Body of pancreas (tissue), 4 donors: ENCODE data around the gene MXI1. TPM values are rescaled to one million over a fixed set of nuclear protein-coding genes. Genes with fewer than 3 reads are reported as not detected.

ENCODE experiments used
- ATAC-seq: fragments of 150-250 bp; one replicate; pipeline ENCODE4 v1.9.1; 2016
- DNase-seq, 4 donors: peaks; one replicate each; pipeline ENCODE4 v3.0.0-alpha.2; 2019
- H3K27ac ChIP-seq, 4 donors: fragments of 200-600 bp; sonication (generic); 1 replicate in 3 of 4; 2 replicates in 1 of 4; pipeline versions ENCODE4 v1.5.1 to v1.6.1; 2016 to 2019; ENCODE audit warnings: mild to moderate bottlenecking in 1 of 4, mixed read lengths in 1 of 4, moderate library complexity in 1 of 4
- H3K27me3 ChIP-seq, 2 donors: fragments of 200-600 bp; sonication (generic); one replicate each; pipeline ENCODE4 v1.6.0; 2016; ENCODE audit warnings: mild to moderate bottlenecking in 1 of 2
- H3K36me3 ChIP-seq, 2 donors: fragments of 200-600 bp; sonication (generic); replicated peaks in 1 of 2; 2 replicates each; pipeline ENCODE4 v1.5.1; 2016; ENCODE audit warnings: low read depth in 2 of 2; ENCODE audit not compliant: insufficient read depth in 1 of 2
- H3K4me1 ChIP-seq: fragments of 200-600 bp; sonication (generic); one replicate; pipeline ENCODE4 v1.6.0; 2016
- H3K4me3 ChIP-seq, 2 donors: fragments of 200-600 bp; sonication (generic); 1 replicate in 1 of 2; 2 replicates in 1 of 2; pipeline ENCODE4 v1.5.1; 2016 to 2019
- H3K9me3 ChIP-seq, 3 donors: fragments of 200-600 bp; sonication (generic); 1 replicate in 2 of 3; 2 replicates in 1 of 3; pipeline ENCODE4 v1.5.1; 2016
- POLR2A ChIP-seq, 3 donors: fragments of 450-650 bp; IDR thresholded peaks; one replicate each; pipeline ENCODE4 v1.6.1; 2016; ENCODE audit warnings: antibody characterized with exemption in 3 of 3, mild to moderate bottlenecking in 2 of 3
- WGBS, 2 donors: methylation state at CpG; one replicate each; pipeline ENCODE4 v1.1.5; 2017; 5-methylcytosine and 5-hydroxymethylcytosine counted together
- intact Hi-C: fragments of 100-400 bp; cut with DNase I; formaldehyde crosslinking; loops from one replicate; pipeline ENCODE4 v1.15.1; 2023
- total RNA-seq, 2 donors: library from RNA; depleted of rRNA; stranded (reverse); fragments of >200 nt; gene quantifications; one replicate each; pipeline ENCODE4 v1.1.0, GENCODE V29; 2016
- TF ChIP-seq, protein P1 (sequence below), 7 experiments: fragments of 450-650 bp in 4 of 7; fragments of 200-600 bp in 3 of 7; sonication (generic) in 3 of 7; IDR thresholded peaks; one replicate each; pipeline ENCODE4 v1.5.1; 2016 to 2019; ENCODE audit warnings: antibody characterized with exemption in 7 of 7

Gene MXI1
- total RNA-seq, 2 donors from 2014 or later = 14.8 to 24.1 TPM

GRCh38 chr10:110174201-110174600 lies 33.2 kb upstream of the MXI1 start:
- intact Hi-C loops = no loop called here
- Histone ChIP-seq H3K4me1 (no peaks in the 10 kb centered on the region), H3K36me3 (no peaks in the 10 kb centered on the region), H3K27ac (no peak overlapping the region), H3K4me3 (no peak overlapping the region), H3K9me3 (no peaks in the 10 kb centered on the region), H3K27me3 (no peaks in the 10 kb centered on the region)
- TF ChIP-seq, protein P1, sequence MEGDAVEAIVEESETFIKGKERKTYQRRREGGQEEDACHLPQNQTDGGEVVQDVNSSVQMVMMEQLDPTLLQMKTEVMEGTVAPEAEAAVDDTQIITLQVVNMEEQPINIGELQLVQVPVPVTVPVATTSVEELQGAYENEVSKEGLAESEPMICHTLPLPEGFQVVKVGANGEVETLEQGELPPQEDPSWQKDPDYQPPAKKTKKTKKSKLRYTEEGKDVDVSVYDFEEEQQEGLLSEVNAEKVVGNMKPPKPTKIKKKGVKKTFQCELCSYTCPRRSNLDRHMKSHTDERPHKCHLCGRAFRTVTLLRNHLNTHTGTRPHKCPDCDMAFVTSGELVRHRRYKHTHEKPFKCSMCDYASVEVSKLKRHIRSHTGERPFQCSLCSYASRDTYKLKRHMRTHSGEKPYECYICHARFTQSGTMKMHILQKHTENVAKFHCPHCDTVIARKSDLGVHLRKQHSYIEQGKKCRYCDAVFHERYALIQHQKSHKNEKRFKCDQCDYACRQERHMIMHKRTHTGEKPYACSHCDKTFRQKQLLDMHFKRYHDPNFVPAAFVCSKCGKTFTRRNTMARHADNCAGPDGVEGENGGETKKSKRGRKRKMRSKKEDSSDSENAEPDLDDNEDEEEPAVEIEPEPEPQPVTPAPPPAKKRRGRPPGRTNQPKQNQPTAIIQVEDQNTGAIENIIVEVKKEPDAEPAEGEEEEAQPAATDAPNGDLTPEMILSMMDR (IDR thresholded peaks at IDR 0.05) = no peak
- TF ChIP-seq POLR2A (IDR thresholded peaks at IDR 0.05) = no peak
- DNase-seq = no peak
- ATAC-seq = no peak

DNA sequence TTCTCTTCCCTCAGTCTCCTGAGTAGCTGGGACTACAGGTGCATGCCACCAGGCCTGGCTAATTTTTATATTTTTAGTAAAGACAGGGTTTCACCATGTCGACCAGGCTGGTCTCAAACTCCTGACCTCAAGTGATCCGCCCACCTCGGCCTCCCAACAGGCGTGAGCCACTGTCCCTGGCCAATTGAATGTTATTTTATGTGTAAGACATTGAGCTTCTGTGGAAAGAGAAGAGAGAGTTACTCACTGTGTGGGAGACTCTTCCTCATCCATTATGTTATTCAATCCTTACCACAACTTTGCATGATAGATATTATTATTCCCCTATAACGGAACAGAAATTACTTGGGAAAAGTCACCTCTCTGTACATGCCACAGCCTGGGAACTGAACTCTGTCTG lies 32.6 kb upstream of the MXI1 start:
- intact Hi-C loops = no loop called here
- TF ChIP-seq, protein P1 (IDR thresholded peaks at IDR 0.05) = no peak
- TF ChIP-seq POLR2A (IDR thresholded peaks at IDR 0.05) = no peak
- no peaks in the 10 kb centered on the region for H3K9me3 ChIP-seq
- no peak for ATAC-seq
- 80 to 83% methylated on average over 3 to 5 of the region's 5 CpGs for WGBS, 2 donors
- H3K27me3 ChIP-seq = no peaks in the 10 kb centered on the region
- no peak for DNase-seq
- H3K4me3 ChIP-seq = no peak overlapping the region
- H3K36me3 ChIP-seq = no peaks in the 10 kb centered on the region
- H3K4me1 ChIP-seq = no peaks in the 10 kb centered on the region
- H3K27ac ChIP-seq = no peak overlapping the region

DNA sequence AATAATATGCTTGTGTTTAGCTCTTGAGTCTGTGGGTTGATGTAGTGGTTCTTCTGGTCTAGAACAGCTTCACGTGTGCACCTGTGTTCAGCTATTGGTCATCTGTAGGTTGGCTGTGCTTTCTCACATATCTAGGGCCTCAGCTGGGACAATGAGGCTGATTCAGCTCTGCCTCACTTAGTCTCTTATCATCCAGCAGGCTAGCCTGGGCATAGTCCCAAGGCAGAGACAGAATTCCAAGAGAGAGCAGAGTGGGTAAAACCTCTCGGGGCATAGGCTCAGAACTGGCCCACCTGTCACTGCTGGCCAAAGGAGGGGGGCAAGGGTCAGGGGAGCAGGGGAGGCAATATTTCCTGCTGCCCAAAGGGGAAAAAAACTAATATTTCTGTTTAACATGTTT lies 32.0 kb upstream of the MXI1 start:
- no peaks in the 10 kb centered on the region for H3K36me3 ChIP-seq
- TF ChIP-seq, protein P1 (IDR thresholded peaks at IDR 0.05) = no peak
- TF ChIP-seq POLR2A (IDR thresholded peaks at IDR 0.05) = no peak
- ATAC-seq (no peak), DNase-seq (peak in 2 of 4 donors; percentile 13 to 24)
- H3K27me3 ChIP-seq = no peaks in the 10 kb centered on the region
- H3K4me1 ChIP-seq = no peaks in the 10 kb centered on the region
- intact Hi-C loops = no loop called here
- H3K9me3 ChIP-seq = no peaks in the 10 kb centered on the region
- H3K27ac ChIP-seq = no peak overlapping the region
- no peak overlapping the region for H3K4me3 ChIP-seq
- 23 to 34% methylated on average over 2 of the region's 2 CpGs for WGBS, 2 donors

DNA sequence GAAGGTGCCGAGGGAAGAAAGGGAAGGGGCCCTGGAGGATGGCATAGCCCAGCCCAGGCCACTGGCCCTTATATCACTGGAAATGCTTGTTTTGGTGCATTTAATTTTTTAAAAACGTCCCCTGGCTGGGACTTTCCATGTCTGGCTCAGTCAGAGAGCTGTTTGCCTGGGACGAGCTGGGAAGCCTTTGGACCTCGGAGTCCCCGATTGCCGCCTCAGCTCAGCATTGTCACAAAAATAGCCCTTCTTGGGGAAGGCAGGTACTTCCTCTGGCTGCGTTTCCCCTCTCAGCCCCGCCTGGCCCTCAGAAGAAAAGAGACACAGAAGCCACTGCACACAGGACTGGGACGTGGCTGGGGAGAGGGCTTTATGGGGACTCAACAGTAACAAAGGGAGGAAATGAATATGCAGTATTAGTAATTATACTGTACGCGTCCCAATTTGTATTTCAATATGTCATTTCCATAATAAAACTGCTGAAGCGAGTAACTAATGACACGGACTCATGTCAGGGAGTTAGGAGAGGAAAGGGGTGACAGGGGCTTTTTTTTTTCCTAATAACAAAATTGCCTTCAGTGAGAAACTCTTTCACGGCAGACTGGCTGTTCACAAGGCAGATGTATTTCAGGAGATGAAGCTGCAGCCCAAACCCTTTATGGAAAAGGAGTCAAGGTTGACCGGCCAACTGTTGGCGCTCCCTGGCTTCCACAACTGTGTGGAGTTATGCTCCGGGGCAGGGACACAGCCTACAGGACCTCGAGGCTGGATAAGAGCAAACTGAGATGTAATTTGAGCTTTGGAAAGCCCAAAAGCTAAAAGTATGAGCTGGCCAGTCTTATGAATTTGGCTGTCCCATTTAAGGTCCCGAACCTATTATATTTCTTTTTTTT lies 31.0 kb upstream of the MXI1 start:
- no peak for ATAC-seq
- Histone ChIP-seq H3K9me3 (no peaks in the 10 kb centered on the region), H3K27ac (no peak overlapping the region), H3K27me3 (no peaks in the 10 kb centered on the region), H3K4me3 (no peak overlapping the region), H3K36me3 (no peaks in the 10 kb centered on the region), H3K4me1 (no peaks in the 10 kb centered on the region)
- 63 to 76% methylated on average over 19 of the region's 19 CpGs for WGBS, 2 donors
- TF ChIP-seq, protein P1 (IDR thresholded peaks at IDR 0.05) = no peak
- no peak for TF ChIP-seq POLR2A (IDR thresholded peaks at IDR 0.05)
- intact Hi-C loops = no loop called here
- no peak for DNase-seq

DNA sequence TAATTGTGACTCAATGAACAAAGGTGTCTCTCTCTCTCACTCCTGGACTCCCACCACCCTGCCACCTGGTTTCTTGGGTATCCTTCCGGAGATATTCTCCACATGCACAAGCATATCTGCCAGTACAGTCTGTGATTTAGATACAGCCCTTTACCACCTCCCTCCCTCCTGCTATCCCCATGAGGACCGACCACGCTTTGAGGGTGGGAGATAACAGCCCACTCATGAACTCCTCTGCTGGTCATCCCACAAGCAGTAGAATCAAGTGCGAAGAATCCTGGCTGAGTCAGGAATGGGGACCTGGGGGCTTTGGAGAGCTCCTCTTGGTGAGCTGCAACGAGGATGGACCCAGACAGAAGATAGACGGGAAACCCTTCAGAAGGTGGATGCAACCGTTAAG lies 28.2 kb upstream of the MXI1 start:
- no peak overlapping the region for H3K4me3 ChIP-seq
- TF ChIP-seq POLR2A (IDR thresholded peaks at IDR 0.05) = no peak
- TF ChIP-seq, protein P1 (IDR thresholded peaks at IDR 0.05) = no peak
- no peaks in the 10 kb centered on the region for H3K4me1 ChIP-seq
- DNase-seq = no peak
- ATAC-seq = no peak
- 86 to 89% methylated on average over 7 of the region's 7 CpGs for WGBS, 2 donors
- H3K27ac ChIP-seq = no peak overlapping the region
- no peaks in the 10 kb centered on the region for H3K36me3 ChIP-seq
- intact Hi-C loops = no loop called here
- H3K9me3 ChIP-seq = no peaks in the 10 kb centered on the region
- H3K27me3 ChIP-seq = no peaks in the 10 kb centered on the region
